ENCODE results near the gene GPC6.

The GPC6 gene

DNA sequence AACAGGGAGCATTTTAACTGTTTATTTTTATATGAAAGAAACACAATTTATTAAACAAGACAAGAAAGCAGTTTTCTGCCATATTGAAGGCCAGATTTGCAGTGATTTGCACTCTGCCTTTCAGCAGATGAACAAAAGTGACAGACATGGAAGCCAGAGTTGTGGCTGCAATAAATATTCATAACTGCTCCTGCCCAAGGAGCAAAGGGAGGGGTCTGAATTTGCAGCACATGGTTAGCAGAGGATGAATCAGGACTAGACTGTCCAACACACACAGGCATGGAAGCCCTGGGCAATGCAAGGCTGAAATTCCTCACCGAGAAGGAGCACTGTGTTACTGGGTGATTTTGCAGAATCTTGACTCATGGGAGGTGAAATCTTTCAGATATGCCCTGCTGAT lies 834.7 kb downstream of the GPC6 start:
- H3K4me2 ChIP-seq (ENCODE audit: low read depth, low read length, poor library complexity, severe bottlenecking): no peak overlapping the region
- no peaks in the 10 kb centered on the region for H3K79me2 ChIP-seq (ENCODE audit: insufficient read depth, low read length)
- H2AFZ ChIP-seq (ENCODE audit: low read depth, low read length, severe bottlenecking): no peak overlapping the region
- no peak overlapping the region for H3K4me3 ChIP-seq (ENCODE audit: insufficient read depth, low read length, poor library complexity, severe bottlenecking)
- H3K36me3 ChIP-seq (ENCODE audit: low read length): no peaks in the 10 kb centered on the region
- H3F3A ChIP-seq (ENCODE audit: insufficient read depth): no peaks in the 10 kb centered on the region
- no peaks in the 10 kb centered on the region for H3K9me2 ChIP-seq (replicated peaks; ENCODE audit: insufficient read depth, low read length)
- H3K27ac ChIP-seq (ENCODE audit: low read depth, low read length): no peak overlapping the region
- H3K9ac ChIP-seq (ENCODE audit: low read length): no peak overlapping the region
- H3K9me3 ChIP-seq (ENCODE audit: insufficient read depth, low read length): no peaks in the 10 kb centered on the region
- TF ChIP-seq, protein P1, sequence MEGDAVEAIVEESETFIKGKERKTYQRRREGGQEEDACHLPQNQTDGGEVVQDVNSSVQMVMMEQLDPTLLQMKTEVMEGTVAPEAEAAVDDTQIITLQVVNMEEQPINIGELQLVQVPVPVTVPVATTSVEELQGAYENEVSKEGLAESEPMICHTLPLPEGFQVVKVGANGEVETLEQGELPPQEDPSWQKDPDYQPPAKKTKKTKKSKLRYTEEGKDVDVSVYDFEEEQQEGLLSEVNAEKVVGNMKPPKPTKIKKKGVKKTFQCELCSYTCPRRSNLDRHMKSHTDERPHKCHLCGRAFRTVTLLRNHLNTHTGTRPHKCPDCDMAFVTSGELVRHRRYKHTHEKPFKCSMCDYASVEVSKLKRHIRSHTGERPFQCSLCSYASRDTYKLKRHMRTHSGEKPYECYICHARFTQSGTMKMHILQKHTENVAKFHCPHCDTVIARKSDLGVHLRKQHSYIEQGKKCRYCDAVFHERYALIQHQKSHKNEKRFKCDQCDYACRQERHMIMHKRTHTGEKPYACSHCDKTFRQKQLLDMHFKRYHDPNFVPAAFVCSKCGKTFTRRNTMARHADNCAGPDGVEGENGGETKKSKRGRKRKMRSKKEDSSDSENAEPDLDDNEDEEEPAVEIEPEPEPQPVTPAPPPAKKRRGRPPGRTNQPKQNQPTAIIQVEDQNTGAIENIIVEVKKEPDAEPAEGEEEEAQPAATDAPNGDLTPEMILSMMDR (IDR thresholded peaks at IDR 0.05; ENCODE audit: insufficient read depth, low read length, poor library complexity, severe bottlenecking): no peak
- TF ChIP-seq EZH2phosphoT487 (conservative IDR thresholded peaks at IDR 0.05; ENCODE audit: low read length): no peak
- H4K20me1 ChIP-seq (ENCODE audit: low read depth, low read length): no peaks in the 10 kb centered on the region
- H3K27me3 ChIP-seq (ENCODE audit: low read length): no peaks in the 10 kb centered on the region

DNA sequence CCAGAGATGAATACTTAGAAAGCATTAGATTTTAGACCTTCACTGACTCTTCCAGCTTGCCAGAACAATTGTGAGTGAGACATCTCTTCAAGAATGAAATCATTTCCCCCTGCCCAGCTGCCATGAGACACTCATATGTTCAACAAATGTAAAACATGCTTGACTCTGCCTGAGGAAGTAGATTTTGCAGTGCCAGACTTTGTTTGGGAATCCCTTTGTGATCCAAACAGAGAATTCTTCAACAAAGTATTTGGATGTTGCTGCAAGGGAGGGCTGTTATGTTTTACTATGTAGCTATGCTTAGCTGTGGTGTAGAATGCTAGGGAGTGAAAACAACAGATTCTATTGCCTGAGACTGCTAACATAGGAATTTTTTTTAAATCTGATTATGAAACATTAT lies 836.5 kb downstream of the GPC6 start:
- Histone ChIP-seq H3F3A (ENCODE audit: insufficient read depth) (no peaks in the 10 kb centered on the region), H3K4me3 (ENCODE audit: insufficient read depth, low read length, poor library complexity, severe bottlenecking) (no peak overlapping the region), H3K9ac (ENCODE audit: low read length) (no peak overlapping the region), H3K27ac (ENCODE audit: low read depth, low read length) (no peak overlapping the region), H2AFZ (ENCODE audit: low read depth, low read length, severe bottlenecking) (no peak overlapping the region), H3K79me2 (ENCODE audit: insufficient read depth, low read length) (no peaks in the 10 kb centered on the region), H3K4me2 (ENCODE audit: low read depth, low read length, poor library complexity, severe bottlenecking) (no peak overlapping the region), H3K9me3 (ENCODE audit: insufficient read depth, low read length) (no peaks in the 10 kb centered on the region), H3K27me3 (ENCODE audit: low read length) (no peaks in the 10 kb centered on the region), H3K9me2 (replicated peaks; ENCODE audit: insufficient read depth, low read length) (no peaks in the 10 kb centered on the region), H4K20me1 (ENCODE audit: low read depth, low read length) (no peaks in the 10 kb centered on the region), H3K36me3 (ENCODE audit: low read length) (no peaks in the 10 kb centered on the region)
- TF ChIP-seq EZH2phosphoT487 (conservative IDR thresholded peaks at IDR 0.05; ENCODE audit: low read length): no peak
- TF ChIP-seq, protein P1 (IDR thresholded peaks at IDR 0.05; ENCODE audit: insufficient read depth, low read length, poor library complexity, severe bottlenecking): no peak

DNA sequence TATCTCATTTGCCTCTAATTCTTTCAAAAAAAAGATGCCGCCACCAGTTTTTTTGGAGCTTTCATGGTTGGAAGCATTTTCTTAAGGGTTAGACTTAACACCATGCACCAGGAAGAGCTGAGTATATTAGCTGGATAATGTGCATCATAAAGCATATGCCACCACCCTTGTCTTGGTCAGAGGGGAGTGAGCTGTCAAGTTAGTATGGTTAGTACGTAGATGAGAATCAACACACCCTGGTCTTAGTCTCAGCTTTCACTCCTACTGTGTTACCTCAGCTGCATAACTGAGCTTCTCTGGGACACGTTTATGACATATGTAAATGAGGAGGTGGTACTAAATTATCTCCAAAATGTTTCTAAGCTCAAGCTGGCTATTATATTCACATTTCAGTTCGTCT lies 837.2 kb downstream of the GPC6 start:
- Histone ChIP-seq H3K9me2 (replicated peaks; ENCODE audit: insufficient read depth, low read length) (no peaks in the 10 kb centered on the region), H3K9ac (ENCODE audit: low read length) (no peak overlapping the region), H3K9me3 (ENCODE audit: insufficient read depth, low read length) (no peaks in the 10 kb centered on the region), H3K27me3 (ENCODE audit: low read length) (no peaks in the 10 kb centered on the region), H3K79me2 (ENCODE audit: insufficient read depth, low read length) (no peaks in the 10 kb centered on the region), H3K27ac (ENCODE audit: low read depth, low read length) (no peak overlapping the region), H2AFZ (ENCODE audit: low read depth, low read length, severe bottlenecking) (no peak overlapping the region), H3K4me2 (ENCODE audit: low read depth, low read length, poor library complexity, severe bottlenecking) (no peak overlapping the region), H4K20me1 (ENCODE audit: low read depth, low read length) (no peaks in the 10 kb centered on the region), H3K36me3 (ENCODE audit: low read length) (no peaks in the 10 kb centered on the region), H3F3A (ENCODE audit: insufficient read depth) (no peaks in the 10 kb centered on the region), H3K4me3 (ENCODE audit: insufficient read depth, low read length, poor library complexity, severe bottlenecking) (no peak overlapping the region)
- TF ChIP-seq EZH2phosphoT487 (conservative IDR thresholded peaks at IDR 0.05; ENCODE audit: low read length): no peak
- TF ChIP-seq, protein P1 (IDR thresholded peaks at IDR 0.05; ENCODE audit: insufficient read depth, low read length, poor library complexity, severe bottlenecking): no peak
